Effector memory CD4-positive, alpha-beta T cell (primary cell): ENCODE measurements around the gene RGMB.

Source experiments
- DNase-seq, 3 donors: peaks; one replicate each; pipeline ENCODE4 v3.0.0-alpha.2; 2020
- H3K27ac ChIP-seq: 2 replicates; pipeline ENCODE4 v1.7.0; 2013; ENCODE audit warnings: mild to moderate bottlenecking, low read length, moderate library complexity; ENCODE audit not compliant: insufficient read depth, poor library complexity, severe bottlenecking
- H3K27me3 ChIP-seq: replicated peaks from 2 replicates; pipeline ENCODE4 v1.7.0; 2013; ENCODE audit warnings: mild to moderate bottlenecking, low read length; ENCODE audit not compliant: insufficient read depth, control insufficient read depth, poor library complexity, severe bottlenecking
- H3K36me3 ChIP-seq: 2 replicates; pipeline ENCODE4 v1.7.0; 2013; ENCODE audit warnings: mild to moderate bottlenecking, low read length, moderate library complexity; ENCODE audit not compliant: control insufficient read depth, insufficient read depth
- H3K4me1 ChIP-seq: 2 replicates; pipeline ENCODE4 v1.7.0; 2013; ENCODE audit warnings: low read length, mild to moderate bottlenecking; ENCODE audit not compliant: control insufficient read depth, insufficient read depth, poor library complexity, severe bottlenecking
- H3K4me3 ChIP-seq: 2 replicates; pipeline ENCODE4 v1.7.0; 2013; ENCODE audit warnings: low read length, low read depth, mild to moderate bottlenecking; ENCODE audit not compliant: insufficient read depth, poor library complexity, severe bottlenecking
- H3K9me3 ChIP-seq: 2 replicates; pipeline ENCODE4 v1.7.0; 2013; ENCODE audit warnings: mild to moderate bottlenecking, low read length, moderate library complexity; ENCODE audit not compliant: control insufficient read depth

RGMB gene

DNA sequence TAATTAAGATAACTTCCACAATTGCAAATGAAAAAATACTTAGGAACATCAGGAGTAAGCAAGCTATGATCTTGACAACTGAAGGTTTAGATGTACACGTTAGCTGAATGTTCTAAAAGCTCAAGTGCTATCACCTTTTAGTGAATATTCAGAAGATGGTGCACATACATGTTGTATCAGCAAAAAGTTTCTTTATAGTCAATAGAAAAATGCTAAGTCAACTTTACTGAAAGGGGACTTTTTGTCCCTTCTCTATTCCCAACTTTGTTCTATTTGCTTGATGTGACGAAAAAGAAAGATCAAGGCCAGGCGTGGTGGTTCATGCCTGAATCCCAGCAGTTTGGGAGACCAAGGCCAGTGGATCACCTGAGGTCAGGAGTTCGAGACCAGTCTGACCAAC lies 7.6 kb upstream of the RGMB start:
- Histone ChIP-seq H3K27ac (no peak overlapping the region), H3K4me1 (peaks cover 18% of the 10 kb centered on the region), H3K27me3 (peaks cover 8% of the 10 kb centered on the region), H3K9me3 (no peaks in the 10 kb centered on the region), H3K4me3 (no peak overlapping the region), H3K36me3 (no peaks in the 10 kb centered on the region)
- DNase-seq, result no peak

DNA sequence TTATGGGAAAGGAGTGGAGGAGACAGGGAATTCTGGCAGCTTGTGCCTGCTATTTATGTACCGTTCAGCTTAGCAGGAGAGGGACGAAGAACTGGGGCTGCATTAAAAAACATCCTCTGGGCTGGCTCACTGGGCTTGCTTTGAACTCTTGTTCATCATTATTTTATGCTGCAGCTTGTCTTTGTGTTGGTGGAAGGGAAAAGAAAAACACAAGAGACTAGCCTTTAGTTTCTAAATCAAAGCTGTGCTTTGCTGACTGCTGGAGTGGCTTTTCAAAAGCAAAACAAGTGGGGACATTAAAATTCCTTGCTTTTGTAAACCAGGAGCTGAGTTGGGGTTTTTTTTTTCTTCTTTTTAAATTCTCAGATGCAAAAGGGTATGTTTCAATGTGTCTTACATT lies 5.9 kb upstream of the RGMB start:
- H3K4me3 ChIP-seq, result no peak overlapping the region
- no peak for DNase-seq

DNA sequence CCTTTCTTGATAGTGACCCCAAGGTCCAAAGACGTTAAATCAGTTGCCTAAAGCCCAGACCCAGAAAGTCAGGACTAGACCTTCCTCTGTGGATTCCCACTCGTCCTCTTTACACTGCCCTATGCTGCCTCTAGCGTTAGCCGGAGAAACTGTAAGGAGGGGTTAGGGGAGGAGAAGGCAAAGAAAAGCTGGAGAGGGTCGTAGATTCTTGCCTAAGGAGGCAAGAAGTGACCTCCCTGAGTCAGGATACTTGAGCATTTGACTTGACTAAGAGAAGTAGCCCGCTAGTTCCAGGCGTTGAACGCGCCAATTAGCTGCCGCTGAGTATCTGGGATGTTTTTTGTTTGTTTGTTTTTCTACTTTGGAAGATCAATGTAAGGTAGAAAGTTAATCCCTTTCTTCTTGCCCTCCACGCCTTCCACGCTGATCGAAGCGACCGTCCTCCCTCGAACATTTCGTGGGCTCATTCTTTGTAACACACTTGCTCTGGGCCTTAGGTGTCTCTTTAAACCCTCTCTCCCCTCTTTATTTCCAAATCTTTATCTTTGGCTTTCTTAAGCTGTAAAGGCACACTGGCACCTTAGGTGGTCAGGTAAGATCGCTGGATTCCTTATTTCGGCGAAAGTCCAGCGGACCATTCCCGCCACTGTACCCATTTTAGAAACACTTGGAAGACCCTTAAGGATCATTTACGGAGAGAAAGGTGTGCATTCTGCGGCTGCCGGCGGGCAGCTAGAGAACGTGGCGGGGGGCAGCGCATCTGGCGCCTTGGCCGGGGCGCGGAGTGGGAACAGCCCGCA lies 5.1 kb upstream of the RGMB start:
- peaks cover 25% of the 10 kb centered on the region for H3K4me1 ChIP-seq
- no peaks in the 10 kb centered on the region for H3K36me3 ChIP-seq
- H3K9me3 ChIP-seq, result no peaks in the 10 kb centered on the region
- peaks cover 8% of the 10 kb centered on the region for H3K27me3 ChIP-seq
- no peak overlapping the region for H3K27ac ChIP-seq
- H3K4me3 ChIP-seq, result peak overlapping the region; percentile 73
- peak in 1 of 3 donors; percentile 5 for DNase-seq

More for the DNA sequence above, 5.9 kb upstream of the RGMB start:
- Histone ChIP-seq H3K4me1 (peaks cover 25% of the 10 kb centered on the region), H3K27me3 (peaks cover 8% of the 10 kb centered on the region), H3K9me3 (no peaks in the 10 kb centered on the region), H3K36me3 (no peaks in the 10 kb centered on the region), H3K27ac (no peak overlapping the region)

DNA sequence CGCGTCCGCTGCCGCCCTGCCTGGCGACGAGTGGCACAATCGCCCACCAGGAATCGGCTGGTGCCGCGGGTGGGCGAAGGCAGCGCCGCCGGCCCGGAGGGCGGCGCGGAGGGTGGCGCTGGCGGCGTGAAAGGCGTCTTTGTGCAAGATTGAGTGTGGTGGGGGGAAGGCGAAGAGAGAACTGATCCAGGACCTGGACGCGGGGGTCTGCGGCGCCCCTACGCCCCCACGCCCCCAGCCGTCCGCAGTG lies 4.6 kb upstream of the RGMB start:
- peaks cover 25% of the 10 kb centered on the region for H3K4me1 ChIP-seq
- peak overlapping the region; percentile 73 for H3K4me3 ChIP-seq
- H3K27me3 ChIP-seq, result peaks cover 8% of the 10 kb centered on the region
- no peak overlapping the region for H3K27ac ChIP-seq
- DNase-seq, result peak in 1 of 3 donors; percentile 6
- no peaks in the 10 kb centered on the region for H3K36me3 ChIP-seq
- no peaks in the 10 kb centered on the region for H3K9me3 ChIP-seq

DNA sequence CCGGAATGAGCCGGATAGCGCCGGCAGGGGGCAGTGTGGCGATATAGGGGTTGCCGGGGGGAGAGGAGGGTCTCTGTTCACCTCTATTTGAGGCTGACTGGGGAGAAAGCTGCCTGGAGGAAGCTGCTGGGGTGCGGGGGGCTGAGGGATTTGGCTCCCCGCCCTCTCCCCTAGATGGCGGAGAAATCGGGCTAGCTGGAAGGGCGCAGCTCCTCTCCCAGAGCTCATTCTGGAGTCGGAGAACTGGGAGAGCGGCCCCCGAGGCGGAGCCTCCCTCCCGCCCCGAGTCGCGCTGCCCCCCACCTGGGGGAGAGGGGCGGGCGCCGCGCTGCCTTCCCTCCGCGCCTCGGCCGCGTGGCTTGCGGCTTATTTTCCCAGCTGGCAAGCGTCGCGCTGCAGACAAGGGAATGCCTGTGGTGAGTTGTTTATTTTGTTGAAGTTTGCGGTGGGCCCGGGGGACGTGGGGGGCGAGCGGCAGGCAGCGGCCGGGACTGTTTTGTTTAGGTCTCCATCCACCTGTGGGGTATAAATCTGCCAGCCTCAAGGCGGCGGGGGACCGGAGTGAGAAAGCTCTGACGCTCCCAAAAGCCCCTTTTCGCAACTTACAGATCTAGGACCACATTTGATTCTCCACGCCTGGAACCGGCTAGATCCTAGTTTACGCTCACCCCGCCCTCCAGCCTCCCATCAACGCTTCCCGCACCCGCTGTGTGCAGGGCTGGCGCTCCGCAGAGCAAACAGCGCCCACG lies 4.1 kb upstream of the RGMB start:
- no peak for DNase-seq
- H3K4me1 ChIP-seq, result peaks cover 25% of the 10 kb centered on the region
- no peaks in the 10 kb centered on the region for H3K9me3 ChIP-seq
- H3K4me3 ChIP-seq, result peak overlapping the region; percentile 73
- H3K36me3 ChIP-seq, result no peaks in the 10 kb centered on the region
- peaks cover 8% of the 10 kb centered on the region for H3K27me3 ChIP-seq
- H3K27ac ChIP-seq, result no peak overlapping the region

DNA sequence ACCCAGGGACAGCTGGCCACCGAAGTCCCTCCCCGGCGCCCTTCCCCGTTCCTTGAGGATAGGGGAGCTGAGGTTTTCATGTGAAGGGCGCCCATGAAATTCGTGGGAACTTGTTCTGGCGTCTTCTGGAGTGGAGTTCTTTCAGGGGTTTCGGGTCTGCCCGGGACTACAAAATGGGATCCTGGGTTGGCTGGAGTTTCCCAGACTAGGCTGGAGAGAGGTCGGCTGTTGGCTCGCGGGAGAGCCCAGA lies 3.6 kb upstream of the RGMB start:
- H3K9me3 ChIP-seq, result no peaks in the 10 kb centered on the region
- DNase-seq, result no peak
- H3K4me1 ChIP-seq, result peaks cover 29% of the 10 kb centered on the region
- H3K27me3 ChIP-seq, result peaks cover 5% of the 10 kb centered on the region
- H3K4me3 ChIP-seq, result peak overlapping the region; percentile 73
- H3K36me3 ChIP-seq, result no peaks in the 10 kb centered on the region
- no peak overlapping the region for H3K27ac ChIP-seq

DNA sequence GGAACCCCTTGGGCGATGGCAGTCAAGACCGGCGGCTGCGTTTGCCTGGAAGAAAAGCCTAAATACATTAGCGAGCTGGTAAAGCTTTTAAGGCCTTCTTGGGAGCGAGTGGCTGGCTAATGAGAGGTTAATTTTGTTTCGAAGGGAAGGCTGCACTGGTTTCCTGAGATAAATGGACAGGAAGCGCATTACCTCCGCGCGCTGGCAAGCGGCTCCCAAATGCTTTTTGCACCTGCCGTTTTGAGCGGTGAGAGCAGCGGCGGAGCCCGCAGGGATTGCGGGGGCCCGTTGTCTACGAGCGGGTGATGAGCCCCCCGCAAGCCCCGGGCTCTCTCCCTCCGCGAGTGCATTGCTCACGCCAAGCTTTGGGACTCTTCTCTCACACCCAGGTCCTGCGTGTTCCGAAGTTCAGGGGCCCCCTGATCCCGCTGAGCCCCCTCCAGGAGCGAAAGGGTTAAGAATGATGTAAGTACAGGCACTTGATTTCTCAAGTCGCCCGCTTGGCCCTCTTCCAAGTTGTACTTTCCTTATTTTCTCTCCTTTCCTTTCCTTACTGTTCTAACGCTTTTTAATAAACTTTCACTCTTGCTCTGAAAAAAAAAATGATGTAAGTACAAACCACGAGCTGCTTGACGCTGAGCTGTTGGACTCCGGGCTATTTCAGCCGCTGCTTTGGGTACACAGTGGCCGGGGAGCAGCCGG lies 3.1 kb upstream of the RGMB start:
- Histone ChIP-seq H3K4me1 (peaks cover 32% of the 10 kb centered on the region), H3K36me3 (no peaks in the 10 kb centered on the region), H3K9me3 (no peaks in the 10 kb centered on the region), H3K27ac (peak overlapping the region; percentile 27), H3K4me3 (peak overlapping the region; percentile 73), H3K27me3 (peaks cover 5% of the 10 kb centered on the region)
- peak in 1 of 3 donors; percentile 11 for DNase-seq

DNA sequence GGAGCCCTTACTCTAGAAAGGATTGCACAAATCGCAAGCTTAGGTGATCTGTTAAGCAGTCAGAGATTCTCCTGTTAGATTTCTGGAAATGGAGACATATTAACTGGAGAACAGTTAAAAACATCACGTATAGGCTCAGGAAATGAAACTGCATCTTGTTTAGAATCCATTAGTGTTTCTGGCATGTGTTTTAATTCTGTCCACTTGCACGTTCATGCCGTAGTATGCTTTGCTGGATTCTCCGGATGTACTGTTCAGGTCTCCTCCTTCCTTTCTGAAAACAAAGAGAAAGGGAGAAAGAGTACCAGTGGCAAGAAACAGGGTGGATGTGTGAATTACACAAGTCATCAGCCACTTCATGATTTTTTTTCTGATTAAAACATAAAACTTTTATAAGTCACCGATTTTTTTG lies 2.5 kb upstream of the RGMB start:
- peak overlapping the region; percentile 27 for H3K27ac ChIP-seq
- peaks cover 5% of the 10 kb centered on the region for H3K27me3 ChIP-seq

DNA sequence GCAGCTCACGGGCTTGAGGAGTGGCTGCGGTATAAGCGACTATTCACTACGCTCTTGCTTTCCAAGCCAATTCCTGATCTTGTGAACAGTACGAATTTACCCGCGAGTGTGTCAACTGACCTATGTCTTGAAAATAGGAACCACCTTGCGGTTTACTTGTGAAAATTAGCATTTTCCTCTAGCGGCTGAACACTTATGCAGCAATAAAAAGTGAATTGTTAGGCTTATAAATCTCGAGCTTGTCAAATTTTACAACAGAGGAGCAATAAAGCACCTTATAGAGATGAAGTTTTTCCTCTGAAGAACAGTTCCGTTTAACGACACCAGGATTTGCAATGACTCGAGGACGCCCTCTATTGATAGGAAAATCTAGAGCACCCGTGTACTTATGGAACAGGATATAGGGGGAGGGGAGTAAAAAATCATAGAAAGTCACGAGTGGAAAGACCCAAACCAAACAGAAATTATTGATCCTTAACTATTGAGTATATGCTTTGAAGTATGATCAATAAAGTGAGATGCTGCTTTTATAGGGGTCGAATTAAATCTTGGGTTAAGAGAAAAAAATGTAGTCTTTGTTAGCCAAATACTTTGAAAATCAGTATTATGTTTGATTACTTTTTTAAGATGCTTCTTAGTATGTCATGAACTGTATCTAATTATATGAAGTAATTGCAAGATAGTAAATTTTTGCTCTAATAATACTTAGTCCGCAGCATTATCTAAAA lies 1.9 kb upstream of the RGMB start:
- Histone ChIP-seq H3K4me1 (peaks cover 32% of the 10 kb centered on the region), H3K36me3 (no peaks in the 10 kb centered on the region), H3K27ac (no peak overlapping the region), H3K4me3 (peak overlapping the region; percentile 73), H3K27me3 (peaks cover 5% of the 10 kb centered on the region), H3K9me3 (no peaks in the 10 kb centered on the region)
- peak in 2 of 3 donors; percentile 12 to 41 for DNase-seq

More for the DNA sequence above, 2.5 kb upstream of the RGMB start:
- Histone ChIP-seq H3K9me3 (no peaks in the 10 kb centered on the region), H3K4me3 (peak overlapping the region; percentile 73), H3K36me3 (no peaks in the 10 kb centered on the region), H3K4me1 (peaks cover 32% of the 10 kb centered on the region)
- DNase-seq, result no peak
